DMS114 treated with DMSO at 0.1 percent for 48 hours (cell line): ENCODE measurements around the gene GYPA.
"Not testable (repeated sequence)": the region's sequence is repeated elsewhere in the genome, so short reads cannot be mapped to it uniquely, and the experiment has no call there.

Source experiments
- DNase-seq: peaks from one replicate; lab custom pipeline; 2025; ENCODE audit not compliant: unreplicated experiment; lab: John Stamatoyannopoulos, UW

GYPA gene

GRCh38 chr4:144140594-144141295, at the start of gene GYPA:
Gene GYPA, minus strand, starts transcription at chr4:144140718. Its CDS starts 83 bp downstream, at chr4:144140635.
- DNase-seq, result not testable (repeated sequence)

- no peak for DNase-seq
Measured at GRCh38 chr4:144190009-144190408, 49.5 kb upstream of the GYPA start.

- DNase-seq, result no peak
Measured at GRCh38 chr4:144189121-144189520, 48.6 kb upstream of the GYPA start.

DNA sequence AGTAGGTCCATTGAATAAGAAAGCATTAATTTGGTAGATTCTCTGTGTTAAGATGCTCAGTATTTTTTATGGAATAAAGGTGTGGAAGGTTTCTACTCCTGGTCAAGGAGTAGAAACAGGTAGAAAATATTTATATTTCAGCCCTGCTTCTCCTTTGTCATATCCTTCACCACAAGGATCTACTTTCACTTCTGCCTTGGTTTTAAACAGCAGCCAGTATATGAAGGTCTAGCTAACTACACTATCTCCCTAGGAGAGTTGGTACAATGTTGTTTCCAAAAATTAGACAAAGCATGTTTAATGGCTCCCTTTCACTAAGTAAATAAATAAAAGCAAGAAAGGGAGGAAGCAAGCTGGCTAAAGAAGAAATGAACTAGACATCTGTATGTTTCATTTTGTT, 44.6 kb upstream of the GYPA start:
- DNase-seq, result no peak

GRCh38 chr4:144183165-144183564, 42.6 kb upstream of the GYPA start:
- no peak for DNase-seq

DNA sequence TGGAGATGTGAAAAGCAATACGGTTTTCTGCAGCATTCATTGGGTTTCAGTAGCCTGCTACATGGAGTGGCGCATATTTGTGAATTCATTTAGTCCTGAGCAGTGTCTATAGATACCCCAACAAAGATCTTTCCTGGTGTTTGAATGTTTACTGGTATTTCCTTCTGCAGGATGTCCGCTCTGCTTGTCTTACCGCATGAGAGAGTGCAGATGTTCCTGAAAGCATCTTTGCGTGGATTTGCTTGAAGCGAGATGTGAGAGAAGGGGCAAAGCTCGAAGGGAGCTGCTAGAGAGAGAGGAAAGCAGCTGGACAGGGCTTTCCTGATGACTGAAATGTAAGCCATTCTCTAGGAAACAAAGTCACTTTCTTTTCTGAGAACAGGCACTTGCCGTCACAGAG, 40.9 kb upstream of the GYPA start:
- DNase-seq, result no peak

GRCh38 chr4:144179152-144179739, 38.7 kb upstream of the GYPA start:
- DNase-seq, result no peak

- no peak for DNase-seq
Measured at GRCh38 chr4:144178414-144178813, 37.9 kb upstream of the GYPA start.

- no peak for DNase-seq
Measured at GRCh38 chr4:144176476-144176875, 36.0 kb upstream of the GYPA start.

GRCh38 chr4:144174401-144175067, 34.0 kb upstream of the GYPA start:
- DNase-seq, result peak; percentile 77

DNA sequence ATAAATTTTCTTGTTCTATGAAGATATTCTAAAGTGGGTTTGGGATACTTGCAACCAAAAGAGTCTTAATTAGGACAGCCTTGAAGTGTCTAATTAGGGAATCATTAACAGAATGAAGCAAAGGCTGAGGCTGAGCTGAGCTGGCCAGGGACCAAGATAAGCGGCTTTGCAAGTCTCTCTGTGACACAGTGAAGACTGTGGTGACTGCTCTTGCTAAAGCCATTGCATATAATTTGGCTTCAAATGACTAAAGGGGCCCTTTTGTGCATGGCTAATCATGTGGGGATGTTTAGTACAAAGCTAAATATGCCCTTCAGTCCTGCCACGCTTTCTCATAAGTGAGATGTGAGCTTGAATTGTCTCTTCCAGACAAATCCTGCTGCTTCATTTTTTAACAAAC, 31.2 kb upstream of the GYPA start:
- no peak for DNase-seq

DNA sequence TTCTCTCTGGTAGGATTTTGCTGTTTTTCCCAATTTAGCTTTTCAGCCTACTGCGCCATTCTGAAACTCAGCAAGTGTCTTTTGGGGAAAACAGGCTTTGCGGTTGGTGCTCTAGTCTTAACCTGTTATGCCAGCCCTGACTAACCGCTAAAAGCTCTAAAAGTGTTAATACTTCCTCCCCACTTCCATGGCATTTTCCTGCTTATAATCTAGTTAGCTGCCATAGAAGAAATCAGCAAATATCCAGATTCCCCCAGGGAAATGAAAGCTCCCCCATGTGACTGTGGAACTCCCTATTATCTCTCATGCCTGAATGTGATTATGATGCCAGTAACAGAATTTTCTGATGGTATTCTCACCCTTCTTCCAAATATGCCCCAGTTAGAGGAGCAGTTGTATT, 28.7 kb upstream of the GYPA start:
- no peak for DNase-seq

- DNase-seq, result no peak
Measured at GRCh38 chr4:144154044-144154443, 13.5 kb upstream of the GYPA start.

GRCh38 chr4:144142690-144143326, 2.3 kb upstream of the GYPA start:
- DNase-seq, result not testable (repeated sequence)

GRCh38 chr4:144141493-144141892, 975 bp upstream of the GYPA start:
- DNase-seq, result no peak

DNA sequence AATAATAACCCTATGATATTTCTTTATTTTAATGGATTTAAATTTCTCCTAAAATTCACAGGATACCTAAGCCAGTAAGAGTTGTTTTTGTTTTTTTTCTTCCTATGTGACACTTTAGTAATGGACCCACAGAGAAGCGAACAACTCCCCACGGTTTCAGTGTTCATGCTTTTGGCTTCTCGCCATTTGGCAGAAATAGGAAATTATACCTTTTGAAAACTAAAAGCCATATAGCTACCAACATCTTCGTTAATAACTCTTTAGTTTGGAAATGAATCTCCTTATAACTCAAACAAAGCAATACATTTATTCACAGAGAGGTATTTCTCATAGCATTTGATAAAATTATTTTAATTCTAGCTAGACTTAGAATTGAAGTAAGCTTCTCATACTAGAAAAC, 527 bp downstream of the GYPA start:
- not testable (repeated sequence) for DNase-seq

DNA sequence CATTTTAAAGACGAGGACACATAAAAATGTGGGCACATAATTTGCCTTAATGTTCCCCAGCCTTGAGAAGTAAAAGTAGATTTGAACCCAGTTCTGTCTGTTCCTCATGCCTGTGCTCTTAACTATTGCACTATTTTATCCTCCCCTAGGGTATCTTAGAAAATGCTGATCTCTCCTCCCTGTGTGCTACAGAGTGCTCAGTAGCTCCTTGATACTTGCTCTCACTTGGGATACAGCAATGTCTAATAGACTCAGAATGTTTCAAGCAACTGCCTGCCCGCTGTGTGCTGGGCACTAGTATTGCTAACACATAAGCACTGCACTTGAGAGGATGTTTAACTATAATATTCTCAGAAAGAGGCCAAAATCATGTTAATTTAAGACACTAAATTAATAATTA, 971 bp downstream of the GYPA start:
- not testable (repeated sequence) for DNase-seq

DNA sequence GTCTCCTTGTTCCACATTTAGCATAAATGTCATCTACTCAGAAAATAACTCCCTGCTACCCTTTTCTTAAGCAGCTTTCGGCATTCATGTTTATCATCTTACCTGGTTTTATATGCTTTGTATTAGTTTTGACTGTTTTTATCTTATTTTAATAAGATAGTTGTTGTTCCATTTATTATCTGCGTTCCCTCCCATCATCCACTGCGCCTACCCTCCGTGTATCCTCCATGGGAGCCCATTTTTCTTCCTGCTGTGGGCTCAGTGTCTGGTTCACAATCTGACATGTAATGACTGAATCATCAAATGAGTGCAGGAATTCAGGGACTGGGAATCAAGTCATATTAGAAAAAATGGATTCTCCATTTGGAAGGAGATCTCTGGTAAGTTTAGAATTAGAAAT, 2.3 kb downstream of the GYPA start:
- DNase-seq, result not testable (repeated sequence)

DNA sequence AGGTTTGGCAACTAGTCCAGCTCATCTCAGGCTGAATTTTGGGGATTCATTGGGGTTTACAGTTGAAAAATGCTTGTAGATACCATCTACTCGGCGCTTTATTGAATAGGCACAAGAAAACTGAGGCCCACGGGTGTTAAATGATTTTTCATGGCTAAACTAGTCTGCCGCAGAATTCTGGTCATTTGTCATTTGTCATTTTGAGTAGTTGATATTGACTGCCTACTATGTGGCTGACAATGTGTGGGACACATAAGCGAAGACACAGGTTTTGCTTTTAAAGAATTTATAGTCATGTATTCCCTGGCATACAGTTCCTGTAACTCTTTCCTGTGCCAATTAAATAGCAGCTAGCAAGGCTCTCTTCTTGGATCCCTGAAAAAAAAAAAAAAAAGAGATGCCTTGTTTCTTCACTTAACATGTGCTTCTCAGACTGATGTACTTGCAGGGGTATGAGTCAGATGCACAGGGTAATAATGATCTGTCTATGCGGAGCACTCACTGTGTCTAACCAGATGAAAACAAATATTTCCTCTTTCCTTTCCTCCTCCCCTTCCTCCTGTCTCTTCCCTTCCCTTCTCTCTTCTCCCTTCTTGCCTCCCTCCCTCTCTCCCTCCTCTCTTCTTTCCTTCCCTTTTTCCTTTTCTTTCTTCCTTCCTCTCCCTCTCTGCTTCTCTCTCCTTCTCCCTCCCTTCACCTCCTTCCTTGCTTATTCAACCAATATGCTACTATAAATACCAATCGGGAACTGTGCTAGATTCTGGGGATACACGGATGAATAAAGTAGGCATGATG, 3.2 kb downstream of the GYPA start:
- not testable (repeated sequence) for DNase-seq

GRCh38 chr4:144136189-144136588, 4.3 kb downstream of the GYPA start:
- not testable (repeated sequence) for DNase-seq

- not testable (repeated sequence) for DNase-seq
Measured at GRCh38 chr4:144130167-144130566, 10.4 kb downstream of the GYPA start.
